Upper lobe of right lung (tissue), 1 donor: ENCODE results near the gene SNX33. TPM values are rescaled to one million over a fixed set of nuclear protein-coding genes. Genes with fewer than 3 reads are reported as not detected.
A peak's percentile ranks its signal among the peaks of the same experiment; 100 is the strongest.
"Not testable (repeated sequence)": the region's sequence is repeated elsewhere in the genome, so short reads cannot be mapped to it uniquely, and the experiment has no call there.

Experiments
- ATAC-seq: fragments of 200-7000 bp; cut with Tn5 transposase; one replicate; pipeline ENCODE4 v1.9.1; 2020; ENCODE audit warnings: mild to moderate bottlenecking, moderate library complexity
- DNase-seq: peaks from one replicate; pipeline ENCODE4 v3.0.0-alpha.2; 2020
- H3K27ac ChIP-seq: fragments of 200-600 bp; one replicate; pipeline ENCODE4 v1.8.0; 2022
- H3K27me3 ChIP-seq: fragments of 200-600 bp; one replicate; pipeline ENCODE4 v1.8.0; 2022; ENCODE audit warnings: mild to moderate bottlenecking
- H3K36me3 ChIP-seq: fragments of 200-600 bp; one replicate; pipeline ENCODE4 v1.8.0; 2022
- H3K4me1 ChIP-seq: fragments of 200-600 bp; one replicate; pipeline ENCODE4 v1.8.0; 2022
- H3K4me3 ChIP-seq: fragments of 200-600 bp; one replicate; pipeline ENCODE4 v1.8.0; 2022; ENCODE audit warnings: mild to moderate bottlenecking
- H3K9me3 ChIP-seq: fragments of 200-600 bp; one replicate; pipeline ENCODE4 v1.8.0; 2022
- CTCF ChIP-seq: fragments of 200-600 bp; IDR thresholded peaks from one replicate; pipeline ENCODE4 v1.8.0; 2022; ENCODE audit warnings: antibody characterized with exemption
- intact Hi-C: fragments of 100-400 bp; cut with DNase I; formaldehyde crosslinking; loops from one replicate; pipeline ENCODE4 v1.11.0; 2022
- total RNA-seq: library from RNA; stranded (reverse); fragmentation: NEBNext Ultra II Directional; extraction: Animal tissue kit (Norgen Biotek cat#: 25700); gene quantifications from one replicate; pipeline ENCODE4 v1.2.1, GENCODE V29; 2021
- donor health status: DM: no; HTN: yes; CAD: no; lungs with severe emphysema.

SNX33 gene
- total RNA-seq, 1 donor from 2014 or later = 31.0 TPM

GRCh38 chr15:75695220-75695619, 47.5 kb downstream of the SNX33 start:
- intact Hi-C loops = no loop called here
- no peaks in the 10 kb centered on the region for H3K36me3 ChIP-seq
- DNase-seq (no peak), ATAC-seq (no peak)
- H3K4me1 ChIP-seq = peaks cover 24% of the 10 kb centered on the region
- no peak overlapping the region for H3K27ac ChIP-seq
- H3K27me3 ChIP-seq = no peaks in the 10 kb centered on the region
- no peaks in the 10 kb centered on the region for H3K9me3 ChIP-seq
- no peak for TF ChIP-seq CTCF
- H3K4me3 ChIP-seq = no peak overlapping the region

DNA sequence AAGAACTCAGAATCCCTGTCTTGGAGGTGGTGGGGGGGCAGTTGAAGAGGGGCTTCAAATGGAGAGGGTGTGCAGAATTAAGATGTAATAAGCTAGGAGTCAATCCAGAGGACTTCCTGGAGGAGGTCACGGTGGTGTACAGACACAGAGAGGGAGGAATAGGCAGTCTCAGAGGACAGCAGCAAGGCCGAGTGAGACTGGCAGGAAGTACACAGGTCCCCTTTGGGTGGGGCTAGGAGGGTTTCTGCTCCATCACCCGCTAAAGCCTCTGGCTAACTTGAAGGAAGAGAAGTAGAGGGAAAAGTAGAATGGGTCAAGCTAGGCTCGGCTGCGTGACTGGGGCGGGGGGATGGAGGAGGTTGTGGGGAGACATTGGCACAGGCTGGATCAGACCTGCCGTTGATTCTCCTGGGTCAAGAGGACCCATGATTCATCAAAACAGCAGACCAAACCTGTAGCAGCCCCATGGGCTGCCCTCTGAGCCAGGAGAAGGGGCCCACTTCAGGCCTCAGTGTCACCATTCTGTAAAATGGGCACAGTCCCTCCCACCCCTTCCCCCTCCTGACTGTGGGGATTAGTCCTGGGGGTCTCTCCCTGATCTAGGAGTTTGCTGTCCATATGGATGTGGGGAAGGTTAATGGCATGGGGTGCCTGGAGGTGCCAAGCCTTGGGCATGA, 48.1 kb downstream of the SNX33 start:
- H3K36me3 ChIP-seq = no peaks in the 10 kb centered on the region
- intact Hi-C loops = no loop called here
- ATAC-seq (no peak), DNase-seq (no peak)
- no peak overlapping the region for H3K4me3 ChIP-seq
- H3K4me1 ChIP-seq = peaks cover 24% of the 10 kb centered on the region
- TF ChIP-seq CTCF = no peak
- H3K27ac ChIP-seq = peak overlapping the region; percentile 24
- H3K9me3 ChIP-seq = no peaks in the 10 kb centered on the region
- no peaks in the 10 kb centered on the region for H3K27me3 ChIP-seq

GRCh38 chr15:75696311-75696720, 48.6 kb downstream of the SNX33 start:
- no peak for DNase-seq
- no peak overlapping the region for H3K4me3 ChIP-seq
- intact Hi-C loops = no loop called here
- peak overlapping the region; percentile 24 for H3K27ac ChIP-seq
- TF ChIP-seq CTCF = no peak
- H3K4me1 ChIP-seq = peaks cover 24% of the 10 kb centered on the region
- no peaks in the 10 kb centered on the region for H3K36me3 ChIP-seq
- H3K9me3 ChIP-seq = no peaks in the 10 kb centered on the region
- H3K27me3 ChIP-seq = no peaks in the 10 kb centered on the region
- ATAC-seq = peak; percentile 12

- intact Hi-C loops = no loop called here
- H3K4me1 ChIP-seq = peaks cover 24% of the 10 kb centered on the region
- peak overlapping the region; percentile 24 for H3K27ac ChIP-seq
- DNase-seq = no peak
- no peaks in the 10 kb centered on the region for H3K9me3 ChIP-seq
- no peak for ATAC-seq
- H3K27me3 ChIP-seq = no peaks in the 10 kb centered on the region
- no peak for TF ChIP-seq CTCF
- H3K36me3 ChIP-seq = no peaks in the 10 kb centered on the region
- H3K4me3 ChIP-seq = no peak overlapping the region
Observed at GRCh38 chr15:75696854-75697259, 49.1 kb downstream of the SNX33 start.

GRCh38 chr15:75697523-75697922, 49.8 kb downstream of the SNX33 start:
- no peak for TF ChIP-seq CTCF
- Histone ChIP-seq H3K27ac (peak overlapping the region; percentile 24), H3K36me3 (no peaks in the 10 kb centered on the region), H3K4me1 (peaks cover 24% of the 10 kb centered on the region), H3K27me3 (no peaks in the 10 kb centered on the region), H3K4me3 (no peak overlapping the region), H3K9me3 (no peaks in the 10 kb centered on the region)
- intact Hi-C loops = no loop called here
- DNase-seq (no peak), ATAC-seq (no peak)

- ATAC-seq, DNase-seq, H3K27ac ChIP-seq, H3K9me3 ChIP-seq, H3K4me3 ChIP-seq, H3K36me3 ChIP-seq, intact Hi-C loops, H3K27me3 ChIP-seq: not testable (repeated sequence)
- H3K4me1 ChIP-seq = peaks cover 24% of the 10 kb centered on the region
Observed at GRCh38 chr15:75697974-75698747, 50.4 kb downstream of the SNX33 start.

GRCh38 chr15:75699517-75699916, 51.8 kb downstream of the SNX33 start:
- DNase-seq, H3K27ac ChIP-seq, H3K27me3 ChIP-seq, intact Hi-C loops, H3K36me3 ChIP-seq, H3K9me3 ChIP-seq, H3K4me3 ChIP-seq: not testable (repeated sequence)
- ATAC-seq = peak; percentile 25
- peaks cover 14% of the 10 kb centered on the region for H3K4me1 ChIP-seq

DNA sequence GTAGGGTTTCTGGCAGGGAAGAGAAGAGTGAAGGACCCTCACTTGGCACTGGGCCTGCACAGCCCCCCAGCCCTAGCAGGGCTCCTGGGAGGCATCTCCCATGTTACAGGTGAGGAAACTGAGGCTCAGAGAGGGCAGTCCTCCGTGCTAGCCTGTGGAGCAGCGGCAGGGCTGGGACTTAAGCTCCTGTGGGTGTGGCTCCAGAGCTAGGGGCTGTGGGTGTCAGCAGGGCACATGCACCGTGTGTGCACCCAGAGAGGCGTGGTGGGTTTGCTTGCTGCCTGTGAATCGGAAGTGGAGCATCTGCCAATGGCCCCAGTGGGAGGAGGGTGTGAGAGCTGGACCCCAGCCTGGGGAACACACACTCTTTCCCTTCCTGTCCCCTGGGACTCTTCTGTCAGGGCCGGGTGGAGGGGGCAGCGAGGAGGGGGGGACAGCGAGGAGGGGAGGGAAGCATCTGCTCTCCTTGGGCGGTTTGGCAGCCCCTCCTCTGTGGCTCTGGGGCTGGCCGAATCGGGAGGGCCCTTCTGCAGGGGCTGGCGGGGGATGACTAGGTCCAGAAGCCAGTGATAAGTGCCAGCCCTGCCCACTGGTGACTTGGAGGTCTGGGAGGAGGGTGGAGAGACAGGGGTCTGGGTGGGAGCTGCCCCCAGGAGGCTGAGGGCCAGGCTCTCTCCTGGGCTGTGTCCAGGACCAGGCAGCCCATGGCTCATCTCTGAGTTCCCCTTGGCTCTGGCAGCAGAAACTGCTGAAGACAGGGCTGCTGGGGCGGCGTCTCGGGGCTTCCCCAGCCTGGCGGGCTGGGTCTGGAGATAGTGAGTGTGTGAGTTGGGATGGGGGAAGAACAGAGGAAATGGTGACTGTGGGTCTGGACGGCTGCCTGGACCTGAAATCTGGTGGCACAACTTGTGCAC, 52.5 kb downstream of the SNX33 start:
- H3K27me3 ChIP-seq, H3K27ac ChIP-seq, H3K4me3 ChIP-seq, H3K36me3 ChIP-seq, H3K4me1 ChIP-seq, intact Hi-C loops, H3K9me3 ChIP-seq, DNase-seq: not testable (repeated sequence)
- ATAC-seq = peak; percentile 39
